LHCN-M2 (cell line): Measurements from ENCODE around the gene MRM2. TPM values are rescaled to one million over a fixed set of nuclear protein-coding genes. Genes with fewer than 3 reads are reported as not detected.

Source experiments
- DNase-seq: peaks from one replicate; pipeline ENCODE4 v3.0.0-alpha.2; 2012; ENCODE audit warnings: low read depth
- total RNA-seq: library from RNA; depleted of rRNA; stranded (reverse); fragments of >200 nt; gene quantifications from 2 replicates; pipeline ENCODE4 v1.2.3, GENCODE V29; 2014

MRM2 gene
- total RNA-seq, 1 experiment from 2014 or later = 40.0 TPM

- DNase-seq = peak; percentile 16
Observed at GRCh38 chr7:2266911-2267310, 24.9 kb upstream of the MRM2 start.

- no peak for DNase-seq
Observed at GRCh38 chr7:2264158-2264557, 22.2 kb upstream of the MRM2 start.

DNA sequence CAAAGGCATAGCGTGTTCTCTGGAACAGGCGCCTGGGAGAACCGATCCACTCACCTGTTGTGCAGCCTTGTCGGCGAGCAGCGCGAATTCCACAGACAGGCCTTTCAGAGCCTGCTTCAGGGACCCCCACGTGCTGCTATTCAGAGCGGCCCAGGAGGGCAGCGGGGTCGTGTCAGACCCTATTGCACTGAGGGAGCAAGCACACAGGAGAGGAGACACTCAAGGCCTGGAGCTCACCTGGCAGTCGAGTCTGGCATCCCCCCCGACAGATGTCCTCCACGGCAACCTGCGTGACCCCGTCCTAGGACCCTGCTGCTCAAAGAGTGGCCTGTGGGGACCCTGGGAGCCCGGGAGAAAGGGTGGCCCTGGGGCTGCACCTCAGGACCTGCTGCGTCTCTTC, 21.2 kb upstream of the MRM2 start:
- no peak for DNase-seq

- no peak for DNase-seq
Observed at GRCh38 chr7:2261611-2262010, 19.6 kb upstream of the MRM2 start.

- no peak for DNase-seq
Observed at GRCh38 chr7:2260820-2261219, 18.8 kb upstream of the MRM2 start.

DNA sequence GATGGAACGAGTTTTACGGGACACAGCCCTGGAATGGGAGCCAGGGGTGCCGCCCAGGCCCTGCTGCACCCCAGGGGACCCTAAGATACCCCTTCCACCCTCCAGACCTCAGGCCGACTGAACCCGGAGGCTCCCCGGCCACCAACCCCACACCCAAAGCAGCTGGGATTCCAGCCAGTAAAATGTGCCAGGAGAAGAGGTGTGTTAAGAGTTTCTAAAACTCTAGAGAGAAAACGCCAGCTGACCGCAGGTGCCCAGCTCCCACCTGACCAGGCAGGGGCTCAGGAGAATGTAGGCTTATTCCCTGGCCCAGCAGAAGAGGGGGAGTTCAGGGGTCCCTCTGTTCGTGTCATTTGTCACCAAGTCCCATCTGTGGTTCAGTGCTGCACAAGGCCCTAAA, 17.5 kb upstream of the MRM2 start:
- no peak for DNase-seq

- DNase-seq = no peak
Observed at GRCh38 chr7:2258661-2259365, 16.8 kb upstream of the MRM2 start.

- no peak for DNase-seq
Observed at GRCh38 chr7:2257651-2258050, 15.6 kb upstream of the MRM2 start.

GRCh38 chr7:2257046-2257551, 15.1 kb upstream of the MRM2 start:
- DNase-seq = no peak

DNA sequence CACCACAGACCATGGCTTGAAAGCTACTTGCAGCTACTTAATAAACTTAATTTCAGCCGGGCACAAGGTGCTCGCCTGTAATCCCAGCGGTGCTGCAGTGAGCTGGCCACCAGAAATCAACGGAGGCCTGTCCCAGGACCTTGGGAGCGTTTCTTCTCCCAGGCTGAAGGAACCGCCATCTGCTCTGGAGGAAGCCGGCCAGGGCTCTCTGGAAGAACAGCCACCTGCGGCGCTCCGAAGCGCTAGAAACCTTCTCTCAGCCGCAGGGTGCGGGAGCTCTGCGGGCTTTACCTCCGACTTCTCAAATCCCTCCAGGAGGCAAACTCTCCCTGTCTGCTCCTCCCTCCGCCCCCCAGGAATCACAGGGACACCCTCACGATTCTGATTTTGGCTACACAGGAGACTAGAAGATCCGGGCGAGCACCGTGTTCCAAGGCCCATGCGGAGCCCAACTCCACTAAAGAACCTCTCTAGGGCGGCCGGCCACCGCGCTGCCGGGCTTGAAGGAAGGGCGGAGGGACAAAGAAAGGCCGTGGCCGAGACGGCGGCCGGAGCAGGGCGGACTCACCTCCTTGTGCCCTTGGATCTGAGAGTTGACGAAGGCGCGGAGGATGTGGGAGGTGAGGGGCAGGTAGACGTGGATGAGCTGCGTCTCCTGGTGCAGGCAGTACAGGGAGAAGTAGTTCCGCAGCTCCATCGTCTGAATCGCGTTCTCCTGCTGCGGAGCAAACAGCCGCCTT, 14.5 kb upstream of the MRM2 start:
- no peak for DNase-seq

DNA sequence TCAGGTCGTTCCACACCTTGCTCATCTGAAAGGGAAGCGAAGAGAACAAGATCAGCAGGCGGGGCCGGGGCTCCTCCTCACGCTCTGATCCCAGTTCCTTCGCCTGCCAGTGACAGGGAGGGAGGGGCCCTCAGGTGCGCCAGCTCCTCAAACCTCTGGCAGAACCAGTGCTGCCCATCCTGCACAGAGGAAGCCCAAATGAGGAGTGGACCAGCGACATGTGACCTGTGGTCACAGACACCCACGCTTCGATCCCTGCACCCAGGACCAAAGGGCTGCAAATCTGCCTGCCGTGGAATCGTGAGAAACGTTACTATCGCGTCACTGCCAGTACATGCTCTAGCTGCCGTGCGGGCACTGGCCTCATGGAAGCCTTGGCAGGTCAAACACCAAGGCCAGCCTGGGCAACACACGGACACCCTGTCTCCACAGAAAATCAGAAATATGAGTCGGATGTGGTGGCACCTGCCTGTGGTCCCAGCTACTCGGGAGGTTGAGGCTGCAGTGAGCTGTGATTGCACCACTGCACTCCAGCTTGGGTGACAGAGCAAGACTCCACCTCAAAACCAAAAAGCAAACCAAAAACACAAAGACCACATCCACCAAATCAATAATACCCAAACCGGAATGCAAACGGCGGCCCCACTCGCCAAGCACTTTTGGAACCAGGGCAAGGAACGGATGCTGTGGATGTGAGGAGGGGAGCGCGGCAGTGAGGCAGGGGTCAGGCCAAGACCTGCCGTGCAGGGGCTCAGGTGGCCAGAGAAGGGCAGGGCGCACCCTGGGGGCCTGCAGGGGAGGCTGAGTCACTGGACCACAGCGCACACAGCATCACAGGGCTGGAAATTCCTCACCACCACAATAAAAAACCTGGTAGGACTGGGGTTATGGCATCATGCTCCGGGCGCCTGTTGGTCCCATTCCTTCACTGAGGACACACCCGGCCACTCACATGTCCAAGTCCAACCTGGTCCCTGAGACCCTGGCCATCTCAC, 13.4 kb upstream of the MRM2 start:
- no peak for DNase-seq

GRCh38 chr7:2254429-2255144, 12.6 kb upstream of the MRM2 start:
- no peak for DNase-seq

DNA sequence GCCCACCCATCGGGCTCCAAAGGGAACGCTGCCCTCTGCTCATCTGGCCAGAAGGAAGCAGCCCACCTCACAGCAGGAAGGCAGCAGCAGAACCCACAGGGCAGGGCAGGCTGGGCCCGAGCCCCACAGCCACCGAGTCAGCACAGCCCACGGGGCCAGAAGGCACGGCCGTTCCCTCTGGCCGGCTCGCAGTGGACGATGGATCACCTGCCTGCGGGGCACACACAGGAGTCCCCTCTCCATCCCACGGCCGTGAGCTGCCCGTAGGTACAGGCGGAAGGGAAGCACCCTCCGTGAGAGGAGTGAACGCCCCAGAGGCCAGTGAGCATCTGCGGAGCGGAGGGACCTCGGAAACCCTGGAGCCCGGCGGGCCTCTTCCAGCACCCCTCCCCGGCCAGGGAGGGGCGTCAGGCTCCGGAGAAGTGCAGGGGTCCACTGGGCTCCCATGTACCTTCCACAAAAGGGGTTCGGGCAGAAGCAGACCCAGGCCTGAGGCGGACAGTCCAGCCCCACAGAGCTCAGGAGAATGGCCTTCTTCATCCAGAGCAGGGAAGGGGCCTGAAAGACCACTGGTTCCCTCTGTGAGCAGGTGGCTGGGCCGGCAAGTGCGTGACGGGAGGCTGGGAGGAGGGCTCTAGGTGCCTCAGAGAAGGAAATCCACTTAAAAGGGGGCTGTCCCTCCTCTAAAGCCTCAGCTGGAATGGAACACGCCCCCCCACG, 11.7 kb upstream of the MRM2 start:
- DNase-seq = no peak

DNA sequence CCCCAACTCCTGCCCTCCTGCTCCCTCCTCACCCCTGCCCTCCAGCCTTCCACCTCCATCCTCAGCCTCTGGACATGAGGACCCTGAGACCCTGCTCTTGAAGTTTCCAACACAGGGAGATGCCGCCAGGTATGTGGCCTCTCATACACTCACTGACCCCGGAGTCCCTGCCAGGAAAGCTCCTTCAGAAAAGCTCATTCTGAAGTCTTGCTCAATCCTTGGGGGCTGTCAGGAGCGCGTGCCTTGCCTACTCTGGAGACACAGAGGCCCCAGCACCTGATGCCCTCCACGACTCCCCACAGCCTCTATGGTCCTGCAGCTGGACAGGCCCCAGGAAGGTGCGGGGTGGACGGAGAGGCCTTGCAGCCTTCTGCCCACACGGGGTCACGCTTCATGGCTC, 11.0 kb upstream of the MRM2 start:
- DNase-seq = no peak

DNA sequence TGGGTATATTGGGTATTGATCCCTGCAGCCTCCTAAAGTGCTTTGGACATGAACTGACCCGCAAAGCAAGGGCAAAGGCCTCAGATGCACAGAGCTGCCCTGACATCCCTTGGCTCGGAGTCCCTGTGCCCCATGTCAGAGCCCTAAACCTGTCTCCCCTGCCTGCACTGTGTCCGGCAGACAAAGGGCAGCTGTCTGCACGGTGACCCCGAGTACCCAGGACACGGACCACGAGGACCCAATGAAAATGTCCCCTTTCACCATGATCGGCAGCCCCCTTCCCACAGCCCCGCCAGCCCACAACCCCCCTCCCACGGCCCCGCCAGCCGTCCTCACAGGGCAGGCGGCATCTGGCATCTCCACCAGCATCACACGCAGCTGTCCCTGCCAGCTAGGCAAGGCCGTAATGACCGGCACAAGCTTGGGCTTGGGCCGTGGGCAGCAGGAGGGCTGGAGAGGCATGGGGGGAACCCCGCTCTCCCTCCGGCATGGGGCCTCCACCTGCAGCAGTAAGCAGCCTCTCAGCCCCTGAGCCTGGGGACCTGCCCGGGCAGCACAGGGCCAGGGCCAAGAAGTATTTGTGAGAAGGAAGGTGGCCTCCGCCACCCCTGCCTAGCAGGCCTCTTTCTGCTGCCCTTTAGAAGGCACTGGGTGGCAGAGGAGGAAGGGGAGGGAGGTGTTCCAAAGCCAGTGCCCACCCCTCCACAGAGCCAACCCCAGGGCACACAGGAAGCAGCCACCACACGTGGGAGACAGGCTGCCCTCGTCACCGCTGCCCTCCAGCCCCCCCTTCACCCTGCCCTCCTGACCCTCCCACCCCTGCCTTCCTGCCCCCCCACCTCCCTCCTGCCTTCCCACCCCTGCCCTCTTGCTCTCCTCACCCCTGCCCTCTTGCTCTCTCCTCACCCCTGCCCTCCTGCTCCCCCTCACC, 10.1 kb upstream of the MRM2 start:
- no peak for DNase-seq

GRCh38 chr7:2251381-2251780, 9.4 kb upstream of the MRM2 start:
- no peak for DNase-seq

DNA sequence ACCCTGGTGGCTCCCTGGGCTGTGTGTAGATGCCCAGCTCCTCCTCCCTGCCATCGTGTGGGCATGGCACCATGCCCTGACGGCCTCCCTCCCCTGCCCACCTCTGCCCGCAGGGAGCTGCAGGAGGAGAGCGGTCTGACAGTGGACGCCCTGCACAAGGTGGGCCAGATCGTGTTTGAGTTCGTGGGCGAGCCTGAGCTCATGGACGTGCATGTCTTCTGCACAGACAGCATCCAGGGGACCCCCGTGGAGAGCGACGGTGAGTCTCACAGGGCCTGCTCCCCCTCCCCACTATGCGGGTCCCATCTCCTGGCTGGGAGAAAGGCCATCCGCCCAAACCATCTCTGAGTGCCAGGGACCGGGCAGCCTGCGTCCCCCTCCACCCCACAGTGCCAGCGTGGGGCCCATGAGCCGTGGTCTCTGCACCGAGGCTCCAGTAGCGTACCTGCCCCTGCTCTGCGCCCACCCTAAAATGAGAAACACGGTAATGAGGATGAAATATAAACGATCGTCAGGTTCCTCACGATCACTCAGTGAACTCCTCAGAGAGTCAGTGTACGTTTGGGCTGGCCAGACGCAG, 7.8 kb upstream of the MRM2 start:
- DNase-seq = no peak

DNA sequence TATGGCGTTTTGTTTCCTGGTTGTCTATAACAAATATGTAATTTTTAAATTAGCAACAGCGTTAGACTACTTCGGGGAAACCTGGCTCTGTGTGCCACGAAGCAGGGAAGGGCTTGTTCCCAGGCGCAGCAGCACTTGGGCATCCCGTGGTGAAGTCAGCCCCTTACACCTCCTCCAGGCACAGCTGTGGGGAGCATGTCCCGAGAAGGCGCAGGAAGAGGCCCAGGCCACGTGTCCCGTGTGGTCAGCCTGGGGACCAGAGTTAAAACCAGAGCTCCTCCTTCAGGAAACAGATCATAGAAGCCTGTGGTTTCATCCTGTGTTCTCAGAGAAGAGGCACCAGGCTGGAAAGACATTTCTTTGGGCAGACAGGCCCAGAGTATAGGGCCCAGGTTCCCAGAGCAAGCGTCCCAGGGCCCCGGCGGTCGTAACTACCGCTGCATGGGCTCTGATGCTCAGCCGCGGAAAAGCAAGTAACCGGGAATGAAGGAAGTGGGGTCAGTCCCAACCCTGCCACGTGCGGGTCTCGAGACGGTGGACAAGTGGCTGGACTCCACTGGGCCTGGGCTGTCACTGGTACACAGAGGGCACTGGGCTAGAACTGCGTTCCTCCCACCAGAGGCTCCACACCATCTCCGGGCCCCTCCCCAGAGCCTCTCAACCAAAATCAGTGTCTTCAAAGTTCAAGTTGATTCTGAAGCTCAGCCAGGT, 7.1 kb upstream of the MRM2 start:
- peak; percentile 98 for DNase-seq
